ENCODE data around the gene NSMCE4A. TPM values are rescaled to one million over a fixed set of nuclear protein-coding genes. Genes with fewer than 3 reads are reported as not detected.

NSMCE4A gene
- total RNA-seq, 2 experiments from 2014 or later, result 56.3 to 56.4 TPM

DNA sequence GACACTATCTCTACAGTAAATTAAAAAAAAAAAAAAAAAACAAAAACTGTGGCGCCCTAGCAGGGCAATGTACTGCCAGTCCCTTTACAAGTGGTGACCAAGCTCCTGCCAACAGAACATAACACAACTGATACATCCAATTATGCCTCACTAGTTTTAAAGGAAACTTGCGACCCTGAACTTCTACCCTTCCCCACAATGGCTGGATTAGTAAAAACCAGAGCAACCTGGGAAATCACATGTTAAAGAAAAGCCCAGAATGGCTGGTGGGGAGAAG, 63.7 kb downstream of the NSMCE4A start:
- ATAC-seq, result no peak
- intact Hi-C loops (cut with DNase I, micrococcal nuclease), result no loop called here

DNA sequence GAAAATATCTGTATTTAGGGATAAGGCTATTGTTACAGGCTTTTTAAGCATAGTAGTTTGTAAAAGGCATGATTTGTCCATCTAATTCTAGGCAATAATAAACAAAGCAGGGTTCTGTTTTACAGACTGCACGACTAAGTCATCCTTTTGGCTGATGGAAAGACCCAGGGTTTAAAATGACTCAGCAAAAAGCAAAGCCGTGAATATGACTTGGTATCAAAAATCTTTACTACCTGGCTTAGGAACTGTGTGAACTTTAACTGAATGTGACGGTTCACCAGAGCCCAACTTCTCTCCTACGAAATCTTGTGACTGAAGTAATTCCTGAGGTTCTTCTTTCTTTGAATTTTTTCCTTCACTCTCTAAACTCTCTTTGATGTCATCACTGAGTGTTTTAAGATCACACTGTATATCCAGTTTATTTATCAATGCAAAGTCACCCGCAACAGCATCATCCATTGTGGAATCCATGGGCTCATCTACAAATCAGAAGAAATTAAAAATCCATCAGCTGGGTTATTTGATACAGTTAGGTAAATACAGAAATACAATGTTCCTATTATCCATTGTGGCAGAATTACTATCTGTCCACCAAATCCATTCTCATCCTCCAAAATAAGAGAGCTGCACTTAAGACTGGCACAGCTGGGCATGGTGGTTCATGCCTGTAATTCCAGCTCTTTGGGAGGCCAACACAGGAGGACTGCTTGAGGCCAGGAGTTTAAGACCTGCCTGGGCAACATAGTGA, 64.2 kb downstream of the NSMCE4A start:
- ChIA-PET POLR2A (no interaction called here), CTCF (interaction anchor here (0.8 kb wide), 1 partner anchor 957 kb away, joined by 3 read pairs; no protein-coding TSS in a partner anchor)
- intact Hi-C loops (cut with DNase I, micrococcal nuclease), result no loop called here
- ATAC-seq (peak; percentile 55), DNase-seq (no peak)
- H3K9me3 Mint-ChIP-seq (ENCODE audit: low read depth), result no peaks in the 10 kb centered on the region
- no peaks in the 10 kb centered on the region for H3K27me3 Mint-ChIP-seq
- peak overlapping the region; percentile 74 for H3K27ac Mint-ChIP-seq
- peaks cover 5% of the 10 kb centered on the region for H3K4me1 Mint-ChIP-seq
- H3K4me3 Mint-ChIP-seq, result no peak overlapping the region
- peaks cover 34% of the 10 kb centered on the region for H3K36me3 Mint-ChIP-seq (ENCODE audit: low read depth)

More for the DNA sequence above, 63.7 kb downstream of the NSMCE4A start:
- no peaks in the 10 kb centered on the region for H3K27me3 Mint-ChIP-seq
- no peak overlapping the region for H3K27ac Mint-ChIP-seq
- no peak for DNase-seq
- CTCF ChIA-PET, result interaction anchor here (0.8 kb wide), 1 partner anchor 958 kb away, joined by 3 read pairs; no protein-coding TSS in a partner anchor
- POLR2A ChIA-PET, result no interaction called here
- no peaks in the 10 kb centered on the region for H3K9me3 Mint-ChIP-seq (ENCODE audit: low read depth)
- H3K4me1 Mint-ChIP-seq, result peaks cover 5% of the 10 kb centered on the region
- peaks cover 37% of the 10 kb centered on the region for H3K36me3 Mint-ChIP-seq (ENCODE audit: low read depth)
- no peak overlapping the region for H3K4me3 Mint-ChIP-seq

Other genes starting within 250 kb of the NSMCE4A start
- gene ATE1, start 47.2 kb downstream of the NSMCE4A start, total RNA-seq, result 10 to 100 TPM; 23.2 to 23.9 TPM
- gene TACC2, start 13.9 kb upstream of the NSMCE4A start, total RNA-seq, result not detected